HG02798 (cell line): ENCODE measurements around the gene CRELD2.
A peak's percentile ranks its signal among the peaks of the same experiment; 100 is the strongest.

ENCODE experiments used
- ATAC-seq: cut with Tn5 transposase; IDR thresholded peaks from one replicate; pipeline ENCODE4 v1.9.1; 2021; ENCODE audit warnings: mild to moderate bottlenecking; ENCODE audit not compliant: unreplicated experiment, poor library complexity

CRELD2 gene

DNA sequence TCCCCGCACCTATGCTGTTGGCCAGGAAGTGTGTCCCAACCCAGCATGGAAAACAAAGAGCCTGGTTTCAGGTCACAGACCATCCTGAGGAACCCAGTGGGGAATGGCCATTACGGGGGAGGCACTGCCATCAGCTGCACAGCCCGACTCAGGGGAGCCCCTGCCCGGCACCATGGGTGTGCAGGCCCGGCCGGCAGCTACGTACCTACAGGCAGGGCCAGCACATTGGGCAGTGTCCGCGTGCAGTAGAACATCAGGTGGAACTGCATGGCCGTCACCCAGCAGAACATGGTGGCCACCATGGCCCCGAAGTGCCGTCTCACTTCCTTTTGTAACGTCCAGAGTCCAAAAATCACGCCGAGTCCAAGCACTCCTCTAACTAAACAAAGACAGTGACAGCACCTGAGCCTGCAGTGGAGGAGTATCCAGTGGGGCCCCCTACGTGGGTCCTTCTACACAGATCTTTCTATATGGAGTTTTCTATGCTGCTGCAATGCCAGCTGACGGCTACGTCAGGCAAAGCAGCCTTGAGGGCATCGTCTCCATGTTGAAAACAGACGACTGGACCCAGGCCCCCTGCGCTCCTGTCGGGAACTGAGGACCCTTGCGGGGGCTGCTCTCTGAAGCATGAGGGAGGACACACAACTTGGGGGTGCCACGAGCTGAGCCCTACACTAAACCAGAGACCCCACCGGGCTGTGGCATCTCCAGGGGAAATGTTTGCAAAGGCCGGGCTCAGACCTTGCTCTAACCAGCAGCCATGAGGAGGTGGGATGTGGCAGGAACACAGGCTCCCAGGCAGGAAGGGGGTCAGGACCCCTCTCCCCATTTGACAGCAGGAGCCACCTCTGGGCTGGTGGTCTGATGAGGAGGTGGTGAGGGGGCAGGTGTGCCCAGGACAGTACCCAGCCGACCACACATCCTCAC is 7.9 kb upstream of the CRELD2 start:
- no peak for ATAC-seq

DNA sequence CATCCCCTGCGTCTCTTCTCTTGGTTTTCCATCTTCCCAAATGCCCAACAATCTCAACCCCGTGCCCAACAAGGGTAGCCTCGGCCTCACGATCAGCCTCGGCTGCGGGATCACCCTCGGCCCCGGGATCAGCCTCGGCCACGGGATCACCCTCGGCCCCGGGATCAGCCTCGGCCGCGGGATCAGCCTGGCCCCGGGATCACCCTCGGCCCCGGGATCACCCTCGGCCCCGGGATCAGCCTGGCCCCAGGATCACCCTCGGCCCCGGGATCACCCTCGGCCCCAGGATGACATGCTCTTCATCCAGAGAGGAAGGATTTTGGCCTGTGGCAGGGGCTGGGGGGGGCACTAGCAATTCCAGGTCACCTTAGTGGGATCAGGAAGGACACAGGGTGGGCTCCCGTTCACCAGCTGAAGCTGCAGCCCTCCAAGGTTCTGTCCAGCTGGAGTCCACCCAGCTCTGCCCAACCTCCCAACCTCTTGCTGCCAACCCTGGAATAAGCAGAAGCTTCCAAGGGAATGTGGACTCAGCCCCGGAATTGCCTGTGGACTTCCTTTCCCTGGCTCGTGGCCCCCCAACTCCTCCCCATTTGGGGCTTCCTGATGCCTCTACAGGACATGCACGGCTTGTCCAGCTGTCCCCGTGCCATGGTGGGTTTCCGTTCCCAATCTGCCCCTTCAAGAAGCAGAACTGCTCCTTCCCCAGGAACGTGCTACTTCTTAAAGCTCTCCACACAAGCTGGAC is 6.4 kb upstream of the CRELD2 start:
- no peak for ATAC-seq

DNA sequence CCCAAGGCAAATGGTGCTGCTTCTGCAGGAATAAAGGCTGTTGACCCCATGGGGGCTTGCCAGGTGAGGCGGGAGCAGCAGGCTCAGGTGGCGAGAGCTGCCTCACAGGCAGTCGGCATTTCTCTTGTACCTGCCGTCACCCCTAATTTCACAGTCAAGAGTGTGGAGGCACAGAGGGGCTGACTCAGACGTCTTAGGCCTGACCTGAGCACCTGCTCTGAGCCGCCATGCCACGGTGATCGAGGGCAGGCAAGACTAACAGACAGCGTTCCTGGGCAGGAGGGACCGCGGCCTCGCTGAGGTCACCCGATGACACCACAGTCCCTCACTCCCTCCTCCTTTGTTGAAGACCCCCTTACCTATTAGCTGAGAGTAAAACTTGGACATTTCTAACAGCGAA is 5.4 kb upstream of the CRELD2 start:
- no peak for ATAC-seq

DNA sequence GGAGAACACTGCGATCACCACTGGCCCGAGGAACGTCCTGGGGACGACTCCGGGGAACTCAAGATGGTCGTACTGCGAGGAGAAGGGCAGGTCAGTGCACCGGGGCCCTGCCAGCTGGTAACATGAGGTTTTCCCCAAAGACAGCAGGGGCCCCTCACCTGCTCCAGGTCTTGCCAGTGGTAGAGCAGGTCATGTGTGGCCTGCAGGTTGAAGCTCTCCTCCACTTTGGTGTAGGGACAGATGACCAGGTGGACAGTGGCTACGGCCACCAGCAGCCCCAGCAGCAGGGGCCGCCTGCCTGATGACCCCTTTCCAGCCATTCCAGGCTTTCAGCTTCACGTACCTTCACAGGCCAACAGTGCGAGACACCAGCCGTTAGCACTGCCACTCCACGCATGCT is 5.0 kb upstream of the CRELD2 start:
- ATAC-seq = no peak

DNA sequence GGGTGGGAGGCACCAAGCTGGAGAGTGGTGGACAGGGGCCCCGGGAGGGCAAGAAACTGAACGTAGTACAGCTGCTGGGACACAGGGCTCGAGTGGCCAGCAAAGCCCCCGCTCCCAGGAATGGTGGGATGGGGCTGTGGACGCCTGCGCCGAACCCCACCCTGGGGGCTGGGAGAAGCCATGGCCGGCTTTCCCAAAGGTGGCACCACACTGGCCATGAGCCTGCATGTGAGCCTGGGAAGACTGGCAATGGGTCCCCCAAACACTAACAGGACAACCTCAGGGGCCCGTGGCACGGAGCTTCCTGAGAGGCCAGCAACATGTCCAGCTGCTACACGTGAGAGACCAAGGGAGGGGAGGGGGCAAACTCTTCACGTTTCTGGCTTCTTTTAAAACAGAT is 4.2 kb upstream of the CRELD2 start:
- no peak for ATAC-seq

DNA sequence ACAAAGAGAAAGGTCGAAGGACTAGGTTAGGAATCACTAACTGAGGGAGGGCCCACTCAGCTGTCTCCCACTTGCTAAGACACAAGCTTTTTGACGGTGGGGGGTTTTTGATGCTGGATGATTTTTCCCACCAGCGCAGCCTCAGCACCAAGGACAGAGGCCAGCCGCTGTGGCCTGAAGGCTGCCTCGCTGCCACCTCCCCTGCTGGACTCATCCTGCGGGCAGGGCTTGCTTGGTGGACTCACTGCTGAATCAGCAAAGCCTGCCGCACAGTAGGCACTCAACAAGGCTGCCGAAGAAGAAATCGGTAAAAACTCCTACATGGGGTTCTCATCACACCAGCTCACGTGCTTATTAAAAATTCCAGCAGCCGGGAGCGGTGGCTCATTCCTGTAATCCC is 2.8 kb upstream of the CRELD2 start:
- ATAC-seq = no peak

DNA sequence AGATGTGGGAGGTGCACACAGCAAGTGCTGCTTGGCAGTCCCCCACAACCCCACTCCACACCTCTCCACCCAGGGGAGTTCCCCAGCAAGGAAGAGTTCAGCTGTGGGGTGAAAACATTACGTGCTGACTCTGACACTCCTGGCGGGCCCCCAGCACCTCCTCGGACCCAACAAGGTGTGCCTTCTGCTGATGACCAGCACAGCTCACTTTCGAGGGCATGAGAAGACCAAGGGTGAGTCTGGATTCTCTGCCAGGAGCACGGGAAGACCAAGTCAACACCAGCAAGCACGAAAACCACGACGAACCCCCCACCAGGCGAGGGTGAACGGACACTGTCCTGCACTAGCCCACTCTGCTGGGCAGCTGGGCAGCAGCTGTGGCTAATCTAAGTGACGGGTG is 1.6 kb upstream of the CRELD2 start:
- no peak for ATAC-seq

DNA sequence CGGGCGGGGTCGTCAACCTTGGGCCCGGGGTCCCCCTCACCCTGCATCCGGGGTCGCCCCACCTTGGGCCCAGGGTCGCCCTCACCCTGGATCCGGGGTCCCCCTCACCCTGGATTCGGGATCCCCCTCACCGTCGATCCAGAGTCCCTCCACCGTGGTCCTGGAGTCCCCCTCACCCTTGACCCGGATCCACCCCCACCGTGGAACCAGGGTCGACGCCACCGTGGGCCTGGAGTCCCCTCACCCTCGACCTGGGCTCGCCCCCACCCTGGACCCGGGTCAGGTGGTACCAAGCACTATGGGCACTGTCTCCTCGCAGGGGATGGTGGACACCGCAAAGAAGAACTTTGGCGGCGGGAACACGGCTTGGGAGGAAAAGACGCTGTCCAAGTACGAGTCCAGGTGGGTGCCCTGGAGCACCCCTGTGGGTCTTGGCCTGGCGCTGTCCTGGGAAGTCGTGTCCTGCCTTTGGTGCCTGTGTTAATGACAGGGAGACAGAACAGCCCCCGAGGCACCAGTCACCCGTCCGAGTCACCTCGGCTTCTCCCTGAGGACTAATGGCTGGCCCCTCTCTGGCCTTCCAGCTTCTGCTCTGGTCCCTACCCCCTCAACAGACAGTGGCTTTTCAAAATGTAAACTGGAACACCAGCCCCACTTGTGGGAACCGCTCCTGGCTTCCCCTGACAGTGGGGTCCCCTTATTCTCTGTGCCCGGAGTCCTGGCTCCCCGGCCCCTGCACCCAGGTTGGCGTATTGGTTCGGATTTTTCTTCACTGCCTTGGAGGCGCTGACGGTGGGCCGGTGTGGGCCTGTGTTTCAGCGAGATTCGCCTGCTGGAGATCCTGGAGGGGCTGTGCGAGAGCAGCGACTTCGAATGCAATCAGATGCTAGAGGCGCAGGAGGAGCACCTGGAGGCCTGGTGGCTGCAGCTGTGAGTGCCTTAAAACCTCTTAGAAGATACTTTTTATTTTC is 762 bp downstream of the CRELD2 start:
- peak; percentile 4 for ATAC-seq

DNA sequence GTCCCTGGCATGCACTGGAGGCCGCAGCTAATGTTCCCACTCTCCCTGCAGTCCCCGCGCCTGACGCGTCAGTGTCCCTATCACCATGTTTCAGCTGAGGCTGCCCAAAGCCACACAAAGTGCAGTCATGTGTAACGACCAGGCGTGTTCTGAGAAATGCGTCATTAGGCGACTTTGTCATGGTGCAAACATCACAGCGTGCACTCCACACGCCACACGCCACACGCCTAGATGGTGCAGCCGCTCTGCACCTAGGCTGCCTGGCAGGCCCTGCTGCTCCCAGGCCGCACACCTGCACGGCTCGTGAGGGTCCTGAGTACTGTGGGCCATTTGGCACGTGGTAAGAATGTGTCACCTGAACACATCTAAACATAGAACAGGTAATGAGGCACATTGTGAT is 2.4 kb downstream of the CRELD2 start:
- ATAC-seq = no peak

DNA sequence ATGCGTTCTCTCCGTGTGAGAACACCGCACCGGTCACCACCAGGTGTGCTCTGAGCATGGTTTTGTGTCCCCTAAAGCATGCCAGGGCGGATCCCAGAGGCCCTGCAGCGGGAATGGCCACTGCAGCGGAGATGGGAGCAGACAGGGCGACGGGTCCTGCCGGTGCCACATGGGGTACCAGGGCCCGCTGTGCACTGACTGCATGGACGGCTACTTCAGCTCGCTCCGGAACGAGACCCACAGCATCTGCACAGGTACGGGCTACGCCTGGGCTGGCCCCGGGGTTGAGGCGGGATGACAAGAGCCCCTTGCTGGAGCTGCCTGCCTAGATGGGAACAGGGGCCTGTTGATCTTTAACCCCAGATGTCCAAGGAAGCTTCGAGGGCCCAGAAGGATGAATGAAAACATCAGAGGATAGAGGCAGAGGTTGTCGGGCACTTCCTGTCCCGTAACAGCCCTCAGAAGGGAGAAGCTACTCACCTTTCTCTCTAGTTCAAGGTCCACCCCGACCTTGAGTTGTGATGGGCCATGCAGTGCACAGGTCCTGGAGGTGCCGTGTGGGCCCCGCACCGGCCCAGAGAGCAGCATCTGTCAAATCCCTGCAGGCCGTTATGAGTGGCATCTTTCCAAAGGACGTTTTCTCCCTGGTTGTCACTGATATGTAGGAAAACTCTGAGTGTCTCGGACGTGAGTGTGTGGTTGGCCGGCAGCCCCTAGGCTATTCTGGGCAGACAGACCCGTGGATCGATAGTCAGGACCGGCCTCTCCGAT is 3.3 kb downstream of the CRELD2 start:
- no peak for ATAC-seq

DNA sequence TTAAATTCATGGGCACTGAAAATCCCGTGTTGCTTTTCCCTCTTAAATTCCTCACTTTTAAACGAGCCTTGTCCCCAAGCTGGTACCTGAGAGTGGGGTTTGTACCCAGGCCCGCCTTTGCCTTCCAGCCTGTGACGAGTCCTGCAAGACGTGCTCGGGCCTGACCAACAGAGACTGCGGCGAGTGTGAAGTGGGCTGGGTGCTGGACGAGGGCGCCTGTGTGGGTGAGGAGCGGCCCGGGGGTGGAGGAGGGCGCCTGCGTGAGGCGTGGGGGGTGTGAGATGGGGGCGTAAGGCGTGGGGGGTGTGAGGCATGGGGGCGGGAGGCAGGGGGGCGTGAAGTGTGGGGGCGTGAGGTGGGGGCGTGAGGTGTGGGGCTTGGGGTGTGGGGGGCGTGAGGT is 4.0 kb downstream of the CRELD2 start:
- no peak for ATAC-seq

DNA sequence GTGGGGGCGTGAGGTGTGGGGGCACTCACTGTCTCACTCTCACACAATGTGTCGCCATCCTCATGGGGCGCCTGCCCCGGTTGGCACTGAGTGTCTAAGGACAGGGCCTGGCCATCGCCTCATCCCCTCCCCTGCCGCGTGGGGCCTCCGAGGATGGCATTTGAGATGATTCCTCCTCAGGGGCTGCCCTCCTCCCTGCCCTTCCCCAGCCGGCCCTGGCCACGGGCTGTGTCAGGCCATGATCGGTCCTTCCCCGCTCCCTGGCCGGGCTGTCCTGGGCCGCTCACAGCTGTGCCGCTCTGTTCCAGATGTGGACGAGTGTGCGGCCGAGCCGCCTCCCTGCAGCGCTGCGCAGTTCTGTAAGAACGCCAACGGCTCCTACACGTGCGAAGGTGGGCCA is 4.5 kb downstream of the CRELD2 start:
- ATAC-seq = no peak

DNA sequence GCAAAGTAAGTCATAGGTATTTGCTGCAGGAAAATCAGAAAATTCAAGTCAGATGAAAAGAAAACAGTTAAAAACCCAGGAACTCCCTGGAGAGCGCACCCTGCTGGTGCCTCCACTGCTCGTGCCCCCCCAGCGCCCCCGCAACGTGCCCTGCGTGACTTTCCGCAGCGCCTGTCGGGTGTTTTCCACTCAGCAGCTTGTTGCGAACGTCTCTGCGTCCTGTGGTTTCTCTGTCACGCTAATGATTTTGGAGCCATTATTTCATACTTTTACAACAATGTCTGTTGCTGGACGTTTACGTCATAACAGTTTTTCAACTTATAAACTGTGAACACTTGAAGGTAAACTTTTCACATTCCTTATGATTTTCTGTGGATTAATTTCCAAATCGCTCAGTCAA is 5.0 kb downstream of the CRELD2 start:
- ATAC-seq = no peak

DNA sequence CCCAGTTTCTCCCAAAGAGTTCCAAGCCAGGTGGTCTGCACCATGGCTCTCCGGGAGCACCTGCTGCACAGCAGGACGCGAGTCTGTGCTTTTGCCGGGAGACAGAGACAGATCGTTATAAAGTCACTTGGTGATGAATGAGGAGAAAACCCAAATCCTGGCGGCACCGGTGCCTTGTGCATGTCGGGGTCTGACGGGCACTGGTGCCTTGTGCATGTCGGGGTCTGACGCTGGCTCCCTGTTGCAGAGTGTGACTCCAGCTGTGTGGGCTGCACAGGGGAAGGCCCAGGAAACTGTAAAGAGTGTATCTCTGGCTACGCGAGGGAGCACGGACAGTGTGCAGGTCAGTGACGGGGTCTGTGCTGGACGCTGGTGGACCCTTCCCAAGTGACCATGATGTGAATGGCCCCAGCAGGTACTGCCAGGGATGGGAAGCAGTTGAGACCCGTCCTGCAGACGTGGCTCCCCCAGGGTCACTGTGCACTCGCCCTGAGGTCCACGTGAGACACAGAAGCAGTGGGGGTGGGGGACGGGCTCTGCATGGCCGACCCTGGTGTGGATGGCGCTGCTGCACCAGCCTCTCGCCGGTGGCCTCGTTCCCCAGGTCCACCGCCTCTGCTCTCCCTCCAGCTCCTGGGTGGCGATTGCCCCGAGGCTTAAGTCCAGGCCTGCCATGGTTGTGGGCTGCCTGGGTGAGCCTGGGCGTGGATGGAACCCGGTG is 5.8 kb downstream of the CRELD2 start:
- no peak for ATAC-seq

DNA sequence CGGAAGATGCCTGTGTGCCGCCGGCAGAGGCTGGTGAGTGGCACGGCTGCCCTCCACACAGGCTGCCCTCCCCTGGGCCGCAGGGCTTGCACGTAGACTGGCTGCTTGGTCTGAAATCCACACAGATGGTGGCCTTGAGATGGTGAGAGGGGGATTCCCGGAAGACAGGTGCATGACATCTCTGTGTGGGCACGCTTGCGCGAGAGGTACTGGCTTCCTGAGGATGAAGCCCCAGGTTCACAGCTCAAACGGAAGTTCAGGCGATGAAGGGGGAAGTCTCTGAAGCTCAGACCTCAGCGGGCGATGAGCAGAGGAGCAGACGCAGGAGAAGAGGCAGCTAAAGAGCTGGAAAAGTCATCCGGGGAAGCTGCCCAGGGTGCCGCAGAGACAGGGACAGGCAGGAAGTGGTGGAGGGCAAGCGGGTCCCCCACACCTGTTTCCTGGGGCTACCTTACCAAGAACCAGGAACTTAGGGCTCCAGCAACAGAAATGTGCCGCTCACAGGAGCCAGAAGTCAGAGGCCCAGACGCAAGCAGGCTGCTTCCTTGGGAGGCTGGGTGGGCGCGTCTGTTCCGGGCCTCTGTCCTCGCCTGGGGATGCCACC is 7.2 kb downstream of the CRELD2 start:
- no peak for ATAC-seq

DNA sequence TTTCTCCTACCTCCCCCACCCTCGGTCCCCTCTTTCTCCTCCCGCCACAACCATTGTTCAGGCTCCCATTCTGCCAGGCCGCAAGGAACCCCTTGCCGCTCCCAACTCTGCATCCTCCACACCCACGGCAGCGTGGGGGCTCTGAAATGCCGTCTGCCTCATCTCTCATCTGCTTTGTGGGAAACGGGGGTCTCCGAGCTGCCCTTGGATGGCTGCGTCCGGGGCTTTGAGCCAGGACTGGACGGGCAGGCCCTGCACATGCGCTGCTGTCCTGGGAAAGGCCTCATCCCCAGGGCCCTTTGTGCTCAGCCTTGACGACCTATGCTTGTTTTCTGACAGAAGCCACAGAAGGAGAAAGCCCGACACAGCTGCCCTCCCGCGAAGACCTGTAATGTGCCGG is 8.5 kb downstream of the CRELD2 start:
- no peak for ATAC-seq

DNA sequence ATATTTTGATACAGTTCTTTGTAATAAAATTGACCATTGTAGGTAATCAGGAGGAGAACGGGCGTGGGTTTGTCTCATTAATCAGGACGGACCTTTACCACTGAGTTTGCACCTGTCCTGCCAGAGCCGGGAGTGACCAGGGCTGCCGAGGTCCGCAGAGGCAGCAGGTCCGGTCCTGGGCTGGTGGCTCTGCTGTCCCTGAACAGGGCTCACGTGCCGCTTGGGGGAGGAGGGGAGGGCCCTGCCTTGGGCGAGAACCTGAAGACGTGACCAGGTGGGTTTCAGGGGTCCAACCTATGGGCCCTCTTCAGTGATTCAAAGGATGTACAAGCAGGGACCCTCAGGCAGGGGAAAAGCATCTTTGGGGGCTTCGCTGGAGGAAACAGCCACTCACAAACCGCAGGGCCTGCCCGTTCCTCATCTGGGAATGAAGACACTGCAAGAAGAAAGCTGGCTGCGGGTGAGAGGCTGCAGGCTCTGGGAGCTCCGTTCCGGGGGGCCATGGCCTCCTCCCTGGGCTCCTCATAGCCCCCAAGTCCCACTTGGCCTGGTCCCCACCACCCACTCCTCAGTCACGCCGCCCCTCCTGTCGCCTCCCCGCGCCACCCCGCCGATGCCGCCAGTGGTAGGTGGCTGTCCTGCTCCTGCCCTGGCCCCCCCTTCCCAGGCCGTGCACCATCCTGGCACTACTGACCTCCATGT is 9.2 kb downstream of the CRELD2 start:
- no peak for ATAC-seq

DNA sequence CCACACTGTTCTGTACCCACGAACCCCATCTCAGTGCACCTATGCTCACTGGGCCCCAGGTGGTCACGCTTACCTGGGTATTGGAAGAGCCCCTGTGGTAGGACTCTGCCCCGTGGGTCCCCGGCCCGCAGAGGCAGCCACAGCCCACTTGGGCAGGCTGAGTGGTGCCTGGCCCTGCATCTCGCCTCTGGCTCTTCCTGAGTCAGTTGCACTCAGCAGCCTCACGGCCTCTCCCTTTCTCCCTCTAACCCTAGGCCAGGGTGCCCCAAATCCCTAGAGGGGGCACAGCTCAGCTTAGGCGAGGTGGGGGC is 9.7 kb downstream of the CRELD2 start:
- ATAC-seq = no peak
